Keratinocyte (primary cell): Measurements from ENCODE around the gene RAB11FIP3.

ENCODE experiments used
- EZH2 ChIP-seq: IDR thresholded peaks from one replicate; pipeline ENCODE4 v1.6.1; 2012; ENCODE audit warnings: inconsistent platforms, mild to moderate bottlenecking, low read length, moderate library complexity
- TF ChIP-seq, protein P1 (sequence below), 3 experiments: IDR thresholded peaks in 1 of 3; conservative IDR thresholded peaks in 1 of 3; optimal IDR thresholded peaks in 1 of 3; 2 replicates in 2 of 3; 3 replicates in 1 of 3; pipeline versions ENCODE3 to v1.5.1; 2011; ENCODE audit warnings: low read length in 3 of 3, mild to moderate bottlenecking in 3 of 3, moderate library complexity in 2 of 3, control low read depth in 1 of 3, inconsistent platforms in 1 of 3; ENCODE audit not compliant: insufficient read depth in 2 of 3; ENCODE audit errors: extremely low read depth in 1 of 3

GRCh38 chr16:463071-463470 lies 37.6 kb downstream of the RAB11FIP3 start:
- TF ChIP-seq, protein P1, sequence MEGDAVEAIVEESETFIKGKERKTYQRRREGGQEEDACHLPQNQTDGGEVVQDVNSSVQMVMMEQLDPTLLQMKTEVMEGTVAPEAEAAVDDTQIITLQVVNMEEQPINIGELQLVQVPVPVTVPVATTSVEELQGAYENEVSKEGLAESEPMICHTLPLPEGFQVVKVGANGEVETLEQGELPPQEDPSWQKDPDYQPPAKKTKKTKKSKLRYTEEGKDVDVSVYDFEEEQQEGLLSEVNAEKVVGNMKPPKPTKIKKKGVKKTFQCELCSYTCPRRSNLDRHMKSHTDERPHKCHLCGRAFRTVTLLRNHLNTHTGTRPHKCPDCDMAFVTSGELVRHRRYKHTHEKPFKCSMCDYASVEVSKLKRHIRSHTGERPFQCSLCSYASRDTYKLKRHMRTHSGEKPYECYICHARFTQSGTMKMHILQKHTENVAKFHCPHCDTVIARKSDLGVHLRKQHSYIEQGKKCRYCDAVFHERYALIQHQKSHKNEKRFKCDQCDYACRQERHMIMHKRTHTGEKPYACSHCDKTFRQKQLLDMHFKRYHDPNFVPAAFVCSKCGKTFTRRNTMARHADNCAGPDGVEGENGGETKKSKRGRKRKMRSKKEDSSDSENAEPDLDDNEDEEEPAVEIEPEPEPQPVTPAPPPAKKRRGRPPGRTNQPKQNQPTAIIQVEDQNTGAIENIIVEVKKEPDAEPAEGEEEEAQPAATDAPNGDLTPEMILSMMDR (optimal IDR thresholded peaks at IDR 0.05 in 1 of 3, IDR thresholded peaks at IDR 0.05 in 1 of 3, conservative IDR thresholded peaks at IDR 0.05 in 1 of 3; ENCODE audit: extremely low read depth in 1 of 3, insufficient read depth in 2 of 3, low read length in 3 of 3): no peak
- TF ChIP-seq EZH2: no peak
